Ishikawa (cell line): Measurements from ENCODE around the gene DLD.

Source experiments
- CEBPB ChIP-seq: IDR thresholded peaks from 2 replicates; pipeline ENCODE4 v1.6.1; 2012
- CREB1 ChIP-seq: IDR thresholded peaks from 2 replicates; pipeline ENCODE4 v1.6.1; 2012; ENCODE audit warnings: low read depth
- EP300 ChIP-seq: IDR thresholded peaks from 2 replicates; pipeline ENCODE4 v1.6.1; 2012; ENCODE audit warnings: borderline replicate concordance
- TAF1 ChIP-seq: IDR thresholded peaks from 2 replicates; pipeline ENCODE4 v1.6.1; 2012; ENCODE audit warnings: low read depth, mild to moderate bottlenecking
- TCF12 ChIP-seq: IDR thresholded peaks from 2 replicates; pipeline ENCODE4 v1.6.1; 2012; ENCODE audit warnings: low read depth
- TEAD4 ChIP-seq: IDR thresholded peaks from 2 replicates; pipeline ENCODE4 v1.6.1; 2012
- TF ChIP-seq, protein P1 (sequence below): IDR thresholded peaks from 2 replicates; pipeline ENCODE4 v1.6.1; 2012; ENCODE audit warnings: low read depth, mild to moderate bottlenecking

DNA sequence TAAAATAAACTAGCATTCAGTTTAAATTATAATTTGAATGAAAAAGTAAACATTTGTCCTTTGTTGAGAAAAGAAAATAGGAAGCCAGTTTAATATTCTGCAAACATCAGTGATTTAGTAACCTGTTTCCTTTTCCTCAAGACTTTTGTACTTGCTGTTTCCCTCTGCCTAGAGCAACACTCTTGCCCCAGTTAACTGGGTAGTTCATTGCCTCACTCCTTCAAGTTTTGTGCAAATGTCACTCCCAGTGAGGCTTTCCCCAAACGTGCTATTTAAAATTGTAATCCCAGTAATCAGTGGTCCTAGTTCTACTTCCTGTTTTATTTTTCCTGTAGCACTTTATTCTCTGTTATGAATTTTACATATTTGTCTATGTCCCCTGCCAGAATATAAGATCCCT is 23.8 kb downstream of the DLD start:
- TF ChIP-seq TEAD4 (no peak), EP300 (no peak), CEBPB (no peak), TCF12 (no peak), CREB1 (no peak), TAF1 (no peak)
- TF ChIP-seq, protein P1, sequence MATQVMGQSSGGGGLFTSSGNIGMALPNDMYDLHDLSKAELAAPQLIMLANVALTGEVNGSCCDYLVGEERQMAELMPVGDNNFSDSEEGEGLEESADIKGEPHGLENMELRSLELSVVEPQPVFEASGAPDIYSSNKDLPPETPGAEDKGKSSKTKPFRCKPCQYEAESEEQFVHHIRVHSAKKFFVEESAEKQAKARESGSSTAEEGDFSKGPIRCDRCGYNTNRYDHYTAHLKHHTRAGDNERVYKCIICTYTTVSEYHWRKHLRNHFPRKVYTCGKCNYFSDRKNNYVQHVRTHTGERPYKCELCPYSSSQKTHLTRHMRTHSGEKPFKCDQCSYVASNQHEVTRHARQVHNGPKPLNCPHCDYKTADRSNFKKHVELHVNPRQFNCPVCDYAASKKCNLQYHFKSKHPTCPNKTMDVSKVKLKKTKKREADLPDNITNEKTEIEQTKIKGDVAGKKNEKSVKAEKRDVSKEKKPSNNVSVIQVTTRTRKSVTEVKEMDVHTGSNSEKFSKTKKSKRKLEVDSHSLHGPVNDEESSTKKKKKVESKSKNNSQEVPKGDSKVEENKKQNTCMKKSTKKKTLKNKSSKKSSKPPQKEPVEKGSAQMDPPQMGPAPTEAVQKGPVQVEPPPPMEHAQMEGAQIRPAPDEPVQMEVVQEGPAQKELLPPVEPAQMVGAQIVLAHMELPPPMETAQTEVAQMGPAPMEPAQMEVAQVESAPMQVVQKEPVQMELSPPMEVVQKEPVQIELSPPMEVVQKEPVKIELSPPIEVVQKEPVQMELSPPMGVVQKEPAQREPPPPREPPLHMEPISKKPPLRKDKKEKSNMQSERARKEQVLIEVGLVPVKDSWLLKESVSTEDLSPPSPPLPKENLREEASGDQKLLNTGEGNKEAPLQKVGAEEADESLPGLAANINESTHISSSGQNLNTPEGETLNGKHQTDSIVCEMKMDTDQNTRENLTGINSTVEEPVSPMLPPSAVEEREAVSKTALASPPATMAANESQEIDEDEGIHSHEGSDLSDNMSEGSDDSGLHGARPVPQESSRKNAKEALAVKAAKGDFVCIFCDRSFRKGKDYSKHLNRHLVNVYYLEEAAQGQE, result no peak
